Endodermal cell (in vitro differentiated cells): ENCODE measurements around the gene CEP68. TPM values are rescaled to one million over a fixed set of nuclear protein-coding genes. Genes with fewer than 3 reads are reported as not detected.

Source experiments
- DNase-seq: peaks from one replicate; pipeline ENCODE4 v3.0.0-alpha.2; 2017
- H3K27ac ChIP-seq: 2 replicates; pipeline ENCODE4 v1.5.1; 2013; ENCODE audit warnings: mild to moderate bottlenecking, low read depth, low read length, moderate library complexity
- H3K27me3 ChIP-seq: 2 replicates; pipeline ENCODE4 v1.6.1; 2013; ENCODE audit warnings: mild to moderate bottlenecking, low read length, moderate library complexity; ENCODE audit not compliant: insufficient read depth, control insufficient read depth, poor library complexity, severe bottlenecking
- H3K36me3 ChIP-seq: 2 replicates; pipeline ENCODE4 v1.7.0; 2013; ENCODE audit warnings: mild to moderate bottlenecking, low read length, moderate library complexity; ENCODE audit not compliant: control insufficient read depth, insufficient read depth
- H3K4me1 ChIP-seq: one replicate; pipeline ENCODE4 v1.7.0; 2013; ENCODE audit warnings: low read length; ENCODE audit not compliant: control insufficient read depth, insufficient read depth
- H3K4me3 ChIP-seq: 2 replicates; pipeline ENCODE4 v1.5.1; 2013; ENCODE audit warnings: mild to moderate bottlenecking, low read length, moderate library complexity
- H3K9ac ChIP-seq: 2 replicates; pipeline ENCODE4 v1.6.1; 2013; ENCODE audit warnings: mild to moderate bottlenecking, low read length, moderate library complexity; ENCODE audit not compliant: poor library complexity, severe bottlenecking; ENCODE audit errors: extremely low read depth
- H3K9me3 ChIP-seq: 2 replicates; pipeline ENCODE4 v1.6.1; 2013; ENCODE audit warnings: mild to moderate bottlenecking, low read length, moderate library complexity; ENCODE audit not compliant: control insufficient read depth
- H3K27ac Mint-ChIP-seq: 2 replicates; pipeline ENCODE4 v1.8.0; 2020; ENCODE audit warnings: mixed read lengths
- H3K27me3 Mint-ChIP-seq: 2 replicates; pipeline ENCODE4 v1.8.0; 2021; ENCODE audit warnings: mild to moderate bottlenecking, mixed read lengths; ENCODE audit not compliant: insufficient read depth
- H3K36me3 Mint-ChIP-seq: 2 replicates; pipeline ENCODE4 v1.8.0; 2020; ENCODE audit warnings: low read depth, mixed read lengths
- H3K4me1 Mint-ChIP-seq: 2 replicates; pipeline ENCODE4 v1.8.0; 2020; ENCODE audit warnings: mixed read lengths
- H3K4me3 Mint-ChIP-seq: 2 replicates; pipeline ENCODE4 v1.8.0; 2020; ENCODE audit warnings: mild to moderate bottlenecking, moderate library complexity, mixed read lengths
- H3K9me3 Mint-ChIP-seq: 2 replicates; pipeline ENCODE4 v1.8.0; 2020; ENCODE audit warnings: mild to moderate bottlenecking, mixed read lengths
- WGBS, 2 experiments: methylation state at CpG; one replicate each; pipeline versions ENCODE4 v1.1.5 to v1.1.7; 2013; ENCODE audit warnings: missing lambda C conversion rate in 2 of 2, mixed read lengths in 1 of 2; ENCODE audit not compliant: insufficient coverage in 1 of 2, insufficient read length in 1 of 2; 5-methylcytosine and 5-hydroxymethylcytosine counted together
- total RNA-seq, 2 donors: library from RNA; stranded (reverse); fragmentation: NEBNext Ultra II Directional in 1 of 2; extraction: Animal tissue kit (Norgen Biotek cat#: 25700) in 1 of 2; gene quantifications; 2 replicates in 1 of 2; 3 replicates in 1 of 2; pipeline ENCODE4 v1.2.1, GENCODE V29; 2021
- TF ChIP-seq, protein P1 (sequence below): fragments of 200-600 bp; sonication (generic); conservative IDR thresholded peaks from 2 replicates; pipeline ENCODE4 v1.5.0; 2021; ENCODE audit warnings: antibody characterized with exemption, mild to moderate bottlenecking

CEP68 gene
- total RNA-seq, 2 donors from 2014 or later = 13.7 to 17.7 TPM

- Mint-ChIP-seq H3K4me1 (peaks cover 6% of the 10 kb centered on the region), H3K4me3 (no peak overlapping the region), H3K27me3 (peaks cover 11% of the 10 kb centered on the region), H3K27ac (no peak overlapping the region), H3K9me3 (peaks cover 23% of the 10 kb centered on the region), H3K36me3 (peaks cover 38% of the 10 kb centered on the region)
- Histone ChIP-seq H3K4me3 (no peak overlapping the region), H3K27me3 (no peaks in the 10 kb centered on the region), H3K9ac (no peak overlapping the region), H3K36me3 (peaks cover 4% of the 10 kb centered on the region), H3K27ac (no peak overlapping the region), H3K4me1 (no peaks in the 10 kb centered on the region), H3K9me3 (peaks cover 20% of the 10 kb centered on the region)
- DNase-seq = no peak
- TF ChIP-seq, protein P1, sequence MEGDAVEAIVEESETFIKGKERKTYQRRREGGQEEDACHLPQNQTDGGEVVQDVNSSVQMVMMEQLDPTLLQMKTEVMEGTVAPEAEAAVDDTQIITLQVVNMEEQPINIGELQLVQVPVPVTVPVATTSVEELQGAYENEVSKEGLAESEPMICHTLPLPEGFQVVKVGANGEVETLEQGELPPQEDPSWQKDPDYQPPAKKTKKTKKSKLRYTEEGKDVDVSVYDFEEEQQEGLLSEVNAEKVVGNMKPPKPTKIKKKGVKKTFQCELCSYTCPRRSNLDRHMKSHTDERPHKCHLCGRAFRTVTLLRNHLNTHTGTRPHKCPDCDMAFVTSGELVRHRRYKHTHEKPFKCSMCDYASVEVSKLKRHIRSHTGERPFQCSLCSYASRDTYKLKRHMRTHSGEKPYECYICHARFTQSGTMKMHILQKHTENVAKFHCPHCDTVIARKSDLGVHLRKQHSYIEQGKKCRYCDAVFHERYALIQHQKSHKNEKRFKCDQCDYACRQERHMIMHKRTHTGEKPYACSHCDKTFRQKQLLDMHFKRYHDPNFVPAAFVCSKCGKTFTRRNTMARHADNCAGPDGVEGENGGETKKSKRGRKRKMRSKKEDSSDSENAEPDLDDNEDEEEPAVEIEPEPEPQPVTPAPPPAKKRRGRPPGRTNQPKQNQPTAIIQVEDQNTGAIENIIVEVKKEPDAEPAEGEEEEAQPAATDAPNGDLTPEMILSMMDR = no peak
- 83 to 100% methylated on average over 2 to 3 of the region's 3 CpGs for WGBS, 2 experiments
Measured at GRCh38 chr2:65050931-65051330, 5.3 kb upstream of the CEP68 start.

DNA sequence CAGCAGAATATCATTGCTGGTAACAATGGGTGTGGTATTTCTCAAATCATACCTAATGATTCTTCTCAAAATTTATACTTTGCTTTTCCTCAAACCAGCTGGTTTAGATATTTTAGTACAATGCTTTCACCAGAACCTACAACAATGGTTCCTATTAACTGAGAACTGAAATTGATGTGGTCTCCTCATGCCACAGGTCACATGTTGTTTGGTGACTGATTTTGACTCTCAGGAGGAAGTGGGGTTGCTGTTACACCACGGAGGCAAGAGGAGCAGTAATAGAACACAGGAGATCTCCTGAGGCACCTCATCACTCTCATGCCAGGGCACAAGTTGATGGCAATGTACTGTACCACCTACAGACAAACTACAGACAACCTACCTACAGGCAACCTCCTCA is 3.0 kb upstream of the CEP68 start:
- no peak for DNase-seq

DNA sequence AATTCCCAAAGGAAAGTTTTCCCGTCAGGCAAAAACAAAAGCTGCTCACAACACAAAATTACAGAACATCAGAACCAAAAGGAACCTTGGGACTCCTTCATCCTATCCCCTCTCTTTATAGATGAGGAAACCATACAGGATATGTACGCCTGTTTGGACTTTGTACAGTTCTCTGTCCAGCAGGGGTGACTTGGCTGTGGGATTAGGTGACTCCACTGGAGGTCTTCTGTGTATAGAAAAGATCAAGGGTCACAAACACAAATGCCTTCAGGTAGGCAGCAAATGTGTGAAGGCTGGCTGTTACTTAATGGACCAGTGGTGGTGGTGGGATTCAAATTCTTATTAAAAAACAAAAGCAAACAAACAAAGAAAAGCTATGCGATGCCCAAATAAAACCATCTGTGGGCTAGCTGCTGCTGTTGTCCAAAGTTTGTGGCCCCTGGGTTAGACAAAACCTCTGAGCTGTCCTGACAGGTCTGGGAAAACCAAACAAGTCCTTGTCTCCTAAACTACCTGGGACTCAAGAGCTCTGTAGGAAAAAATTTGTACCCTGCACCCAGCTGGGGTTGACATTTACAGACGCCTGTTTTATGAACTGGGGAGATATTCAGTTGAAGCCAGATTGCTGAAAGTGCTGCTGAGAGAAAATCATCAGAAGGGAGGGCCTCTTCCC is 1.3 kb upstream of the CEP68 start:
- peaks cover 17% of the 10 kb centered on the region for H3K36me3 Mint-ChIP-seq
- Histone ChIP-seq H3K4me1 (no peaks in the 10 kb centered on the region), H3K36me3 (no peaks in the 10 kb centered on the region), H3K27ac (no peak overlapping the region), H3K4me3 (peak overlapping the region; percentile 88), H3K27me3 (no peaks in the 10 kb centered on the region), H3K9me3 (no peaks in the 10 kb centered on the region), H3K9ac (no peak overlapping the region)
- no peak overlapping the region for H3K27ac Mint-ChIP-seq
- WGBS, 2 experiments = 91 to 94% methylated on average over 3 to 4 of the region's 4 CpGs
- TF ChIP-seq, protein P1 = no peak
- no peaks in the 10 kb centered on the region for H3K9me3 Mint-ChIP-seq
- peak overlapping the region; percentile 85 for H3K4me3 Mint-ChIP-seq
- peaks cover 11% of the 10 kb centered on the region for H3K27me3 Mint-ChIP-seq
- no peak for DNase-seq
- peaks cover 11% of the 10 kb centered on the region for H3K4me1 Mint-ChIP-seq

More for the DNA sequence above, 3.0 kb upstream of the CEP68 start:
- H3K4me1 Mint-ChIP-seq = peaks cover 10% of the 10 kb centered on the region
- TF ChIP-seq, protein P1 = no peak
- peaks cover 12% of the 10 kb centered on the region for H3K9me3 Mint-ChIP-seq
- H3K4me1 ChIP-seq = no peaks in the 10 kb centered on the region
- peaks cover 19% of the 10 kb centered on the region for H3K36me3 Mint-ChIP-seq
- H3K27ac Mint-ChIP-seq = no peak overlapping the region
- peaks cover 11% of the 10 kb centered on the region for H3K27me3 Mint-ChIP-seq
- H3K27me3 ChIP-seq = no peaks in the 10 kb centered on the region
- no peaks in the 10 kb centered on the region for H3K36me3 ChIP-seq
- no peak overlapping the region for H3K9ac ChIP-seq
- H3K4me3 ChIP-seq = no peak overlapping the region
- 80 to 94% methylated on average over 1 of the region's 1 CpG for WGBS, 2 experiments
- H3K4me3 Mint-ChIP-seq = no peak overlapping the region
- H3K9me3 ChIP-seq = peaks cover 12% of the 10 kb centered on the region
- no peak overlapping the region for H3K27ac ChIP-seq
